ENCODE measurements around the gene HERC6.
"Not testable (repeated sequence)": the region's sequence is repeated elsewhere in the genome, so short reads cannot be mapped to it uniquely, and the experiment has no call there.

Gene HERC6

GRCh38 chr4:88447371-88448095, 68.9 kb downstream of the HERC6 start:
- DNase-seq (ENCODE audit: low spot score) = no peak

GRCh38 chr4:88448211-88448765, 69.6 kb downstream of the HERC6 start:
- not testable (repeated sequence) for DNase-seq (ENCODE audit: low spot score)

- DNase-seq (ENCODE audit: low spot score) = no peak
Measured at GRCh38 chr4:88448889-88449288, 70.2 kb downstream of the HERC6 start.

- DNase-seq (ENCODE audit: low spot score) = no peak
Measured at GRCh38 chr4:88449290-88449689, 70.6 kb downstream of the HERC6 start.

- DNase-seq (ENCODE audit: low spot score) = no peak
Measured at GRCh38 chr4:88451205-88451604, 72.6 kb downstream of the HERC6 start.

- no peak for DNase-seq (ENCODE audit: low spot score)
Measured at GRCh38 chr4:88452912-88453311, 74.3 kb downstream of the HERC6 start.

GRCh38 chr4:88456670-88457306, 78.1 kb downstream of the HERC6 start, which contains the start of gene HERC5:
Gene HERC5 (plus strand): TSS chr4:88457119. CDS start chr4:88457270, 151 bp downstream.
- DNase-seq (ENCODE audit: low spot score) = peak; percentile 62

- no peak for DNase-seq (ENCODE audit: low spot score)
Measured at GRCh38 chr4:88457307-88458103, 78.9 kb downstream of the HERC6 start.

- DNase-seq (ENCODE audit: low spot score) = no peak
Measured at GRCh38 chr4:88458104-88458740, 79.6 kb downstream of the HERC6 start.

- DNase-seq (ENCODE audit: low spot score) = no peak
Measured at GRCh38 chr4:88465653-88466192, 87.1 kb downstream of the HERC6 start.

- DNase-seq (ENCODE audit: low spot score) = no peak
Measured at GRCh38 chr4:88467392-88467791, 88.7 kb downstream of the HERC6 start.

GRCh38 chr4:88477229-88477860, 98.7 kb downstream of the HERC6 start:
- no peak for DNase-seq (ENCODE audit: low spot score)

- DNase-seq (ENCODE audit: low spot score) = no peak
Measured at GRCh38 chr4:88478247-88478646, 99.6 kb downstream of the HERC6 start.

- DNase-seq (ENCODE audit: low spot score) = no peak
Measured at GRCh38 chr4:88481537-88481936, 102.9 kb downstream of the HERC6 start.

GRCh38 chr4:88489100-88489761, 110.6 kb downstream of the HERC6 start:
- no peak for DNase-seq (ENCODE audit: low spot score)
